C4-2B (cell line): Measurements from ENCODE around the gene KDM4C.

Source experiments
- H3K27ac ChIP-seq: fragments of 450-650 bp; 2 replicates; pipeline ENCODE4 v1.5.1; 2017
- ZFX ChIP-seq: fragments of 450-650 bp; IDR thresholded peaks from 2 replicates; pipeline ENCODE4 v1.6.1; 2017
- TF ChIP-seq, protein P1 (sequence below): fragments of 450-650 bp; conservative IDR thresholded peaks from 2 replicates; pipeline ENCODE4 v1.5.1; 2017; ENCODE audit warnings: mild to moderate bottlenecking

The KDM4C gene

DNA sequence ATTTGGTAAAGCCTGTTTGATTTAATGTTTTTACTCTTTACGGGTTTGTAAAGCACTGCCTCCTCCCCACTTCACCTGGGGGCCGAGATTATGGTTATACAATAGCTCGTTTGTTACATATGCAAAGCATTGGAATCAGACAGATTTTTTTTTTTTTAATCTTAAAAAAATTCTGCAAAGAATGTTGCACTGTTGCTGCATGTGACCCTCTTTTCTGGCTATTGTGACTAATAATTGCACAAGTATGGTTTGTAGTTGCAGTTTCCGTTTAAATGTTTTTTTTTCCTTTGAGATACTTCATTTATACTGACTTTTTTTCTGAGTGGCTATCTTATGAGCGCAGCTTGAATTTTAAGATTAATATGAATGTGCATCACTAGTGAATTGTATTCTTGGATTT, 165.3 kb downstream of the KDM4C start:
- TF ChIP-seq, protein P1, sequence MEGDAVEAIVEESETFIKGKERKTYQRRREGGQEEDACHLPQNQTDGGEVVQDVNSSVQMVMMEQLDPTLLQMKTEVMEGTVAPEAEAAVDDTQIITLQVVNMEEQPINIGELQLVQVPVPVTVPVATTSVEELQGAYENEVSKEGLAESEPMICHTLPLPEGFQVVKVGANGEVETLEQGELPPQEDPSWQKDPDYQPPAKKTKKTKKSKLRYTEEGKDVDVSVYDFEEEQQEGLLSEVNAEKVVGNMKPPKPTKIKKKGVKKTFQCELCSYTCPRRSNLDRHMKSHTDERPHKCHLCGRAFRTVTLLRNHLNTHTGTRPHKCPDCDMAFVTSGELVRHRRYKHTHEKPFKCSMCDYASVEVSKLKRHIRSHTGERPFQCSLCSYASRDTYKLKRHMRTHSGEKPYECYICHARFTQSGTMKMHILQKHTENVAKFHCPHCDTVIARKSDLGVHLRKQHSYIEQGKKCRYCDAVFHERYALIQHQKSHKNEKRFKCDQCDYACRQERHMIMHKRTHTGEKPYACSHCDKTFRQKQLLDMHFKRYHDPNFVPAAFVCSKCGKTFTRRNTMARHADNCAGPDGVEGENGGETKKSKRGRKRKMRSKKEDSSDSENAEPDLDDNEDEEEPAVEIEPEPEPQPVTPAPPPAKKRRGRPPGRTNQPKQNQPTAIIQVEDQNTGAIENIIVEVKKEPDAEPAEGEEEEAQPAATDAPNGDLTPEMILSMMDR: no peak
- TF ChIP-seq ZFX: no peak
- H3K27ac ChIP-seq: no peak overlapping the region

DNA sequence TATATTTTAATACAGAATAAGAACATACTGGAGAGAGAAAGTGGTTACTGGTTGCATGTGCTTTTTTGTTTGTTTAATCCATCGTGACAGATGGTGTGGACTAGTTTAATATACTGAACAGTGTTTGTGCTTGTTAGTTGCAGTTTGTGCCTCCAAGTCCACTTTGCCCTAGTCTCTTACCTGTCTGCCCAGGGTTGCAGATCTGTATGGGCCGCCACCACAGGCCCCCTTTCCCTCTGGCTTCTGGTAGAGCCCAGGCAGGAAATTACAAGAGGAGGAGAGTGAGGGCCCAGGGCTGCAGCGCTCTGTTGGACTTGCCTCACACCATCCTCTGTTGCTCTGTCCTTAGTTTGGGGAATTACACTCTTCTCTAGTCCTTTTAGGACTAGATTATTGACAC, 166.4 kb downstream of the KDM4C start:
- peak overlapping the region; percentile 65 for H3K27ac ChIP-seq
- TF ChIP-seq ZFX: no peak

- TF ChIP-seq, protein P1: no peak
- no peak for TF ChIP-seq ZFX
- H3K27ac ChIP-seq: no peak overlapping the region; the same call in 1 of the 2 replicates
These were observed 167.3 kb downstream of the KDM4C start for GRCh38 chr9:6924988-6925563.

DNA sequence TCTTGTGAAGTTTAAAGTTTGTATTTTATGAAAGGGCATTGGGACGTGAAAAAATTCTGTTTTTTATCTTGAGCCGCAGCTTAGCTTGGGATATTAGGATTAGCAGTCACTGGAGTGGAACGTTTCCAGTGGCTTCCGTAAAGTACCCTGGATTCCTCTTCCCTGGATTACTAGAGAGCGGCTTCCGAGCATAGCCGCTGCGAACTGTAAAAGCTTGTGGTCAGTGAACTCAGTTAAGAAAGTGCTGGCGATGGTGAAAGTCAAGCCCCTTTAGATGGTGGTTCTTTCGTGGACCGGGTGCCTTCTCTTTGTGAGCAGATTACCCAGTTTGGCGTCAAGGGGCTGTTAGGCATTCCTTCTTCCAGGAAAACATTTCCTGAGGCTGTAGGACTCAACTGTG, 168.1 kb downstream of the KDM4C start:
- TF ChIP-seq, protein P1: no peak
- no peak for TF ChIP-seq ZFX
- no peak overlapping the region for H3K27ac ChIP-seq

- no peak overlapping the region for H3K27ac ChIP-seq
- no peak for TF ChIP-seq ZFX
- TF ChIP-seq, protein P1: no peak
These were observed 168.7 kb downstream of the KDM4C start for GRCh38 chr9:6926436-6926835.

GRCh38 chr9:6927838-6928237, 170.1 kb downstream of the KDM4C start:
- no peak overlapping the region; the same call in 1 of the 2 replicates for H3K27ac ChIP-seq
- TF ChIP-seq, protein P1: no peak
- no peak for TF ChIP-seq ZFX

GRCh38 chr9:6928863-6929262, 171.1 kb downstream of the KDM4C start:
- H3K27ac ChIP-seq: no peak overlapping the region; the same call in 1 of the 2 replicates
- TF ChIP-seq, protein P1: no peak

DNA sequence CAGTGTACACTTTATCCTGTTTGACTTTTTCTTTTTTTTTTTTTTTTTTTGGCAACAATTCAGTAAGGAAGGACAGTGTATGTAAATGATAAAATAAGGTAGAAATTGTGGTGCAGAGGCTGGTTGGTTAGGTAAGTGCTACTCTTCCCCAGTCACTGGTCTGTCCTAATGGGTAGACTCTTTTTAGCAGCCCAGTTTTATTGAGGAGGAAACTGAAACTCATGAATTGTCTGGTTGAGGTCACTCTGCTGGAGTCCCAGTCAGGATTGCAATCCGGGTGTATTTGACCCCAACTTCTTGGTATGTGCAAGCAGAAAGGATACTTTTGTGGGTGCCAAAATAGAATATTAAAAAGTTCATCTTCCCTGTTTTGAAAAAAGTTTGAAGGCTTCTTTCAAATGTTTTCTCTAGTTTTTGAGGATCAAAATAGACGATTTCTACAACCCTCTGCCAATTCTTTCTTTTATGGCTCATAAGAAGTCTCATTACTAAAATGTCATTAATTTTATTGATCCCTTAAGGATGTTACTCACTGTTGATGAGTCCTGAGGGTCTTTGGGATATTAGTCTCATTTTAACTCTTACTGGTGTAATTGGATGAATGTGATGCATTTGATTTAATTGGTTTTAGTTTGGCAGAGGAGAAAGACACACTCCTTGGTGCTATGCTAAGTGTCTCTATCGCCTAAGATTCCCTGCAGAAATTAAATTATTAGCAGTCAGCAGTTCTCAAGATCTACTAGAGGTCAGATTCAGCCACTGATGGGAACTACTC, 171.9 kb downstream of the KDM4C start:
- no peak overlapping the region for H3K27ac ChIP-seq

More for the DNA sequence above, 171.9 kb downstream of the KDM4C start:
- TF ChIP-seq, protein P1: no peak
- no peak for TF ChIP-seq ZFX
